ENCODE measurements around the gene ETS1. TPM values are rescaled to one million over a fixed set of nuclear protein-coding genes. Genes with fewer than 3 reads are reported as not detected.
A peak's percentile ranks its signal among the peaks of the same experiment; 100 is the strongest.

ETS1 gene
- total RNA-seq, 1 experiment from 2014 or later: 1.1 TPM

- H3K27ac Mint-ChIP-seq (ENCODE audit: unreplicated experiment): no peak overlapping the region
- DNase-seq: peak in 1 of 2 experiments; percentile 31
- POLR2A ChIA-PET: no interaction called here
Observed at GRCh38 chr11:128610721-128611617, 23.6 kb upstream of the ETS1 start.

GRCh38 chr11:128609785-128610184 is 22.4 kb upstream of the ETS1 start:
- Mint-ChIP-seq H3K4me3 (ENCODE audit: unreplicated experiment) (no peak overlapping the region), H3K9me3 (ENCODE audit: unreplicated experiment) (no peaks in the 10 kb centered on the region), H3K27ac (ENCODE audit: unreplicated experiment) (no peak overlapping the region), H3K36me3 (ENCODE audit: insufficient read depth, unreplicated experiment) (no peaks in the 10 kb centered on the region), H3K27me3 (ENCODE audit: insufficient read depth, unreplicated experiment) (peaks cover 29% of the 10 kb centered on the region), H3K4me1 (ENCODE audit: low read depth, unreplicated experiment) (no peaks in the 10 kb centered on the region)
- Histone ChIP-seq H3K27me3 (replicated peaks; ENCODE audit: control insufficient read depth, insufficient read depth, low read length) (0 out of 2 replicates have a peak, but pooled peaks cover 1% of the 10 kb centered on the region), H3K36me3 (ENCODE audit: control insufficient read depth, insufficient read depth, low read length) (no peaks in the 10 kb centered on the region), H3K9me3 (no peaks in the 10 kb centered on the region), H3K4me3 (ENCODE audit: low read depth, low read length) (no peak overlapping the region), H3K4me1 (no peaks in the 10 kb centered on the region)
- DNase-seq: no peak
- intact Hi-C loops (cut with micrococcal nuclease; ENCODE audit: unreplicated experiment): no loop called here
- POLR2A ChIA-PET: no interaction called here
- CTCF ChIA-PET: no interaction called here
- no peak for TF ChIP-seq CTCF (IDR thresholded peaks at IDR 0.05; ENCODE audit: insufficient read depth in 1 of 2, low read depth in 1 of 2, low read length in 1 of 2, severe bottlenecking in 1 of 2, unreplicated experiment in 1 of 2)
- BruUV-seq (replicated peaks): no TSS peak

More at GRCh38 chr11:128610721-128611617, 23.6 kb upstream of the ETS1 start:
- H3K4me3 ChIP-seq (ENCODE audit: low read depth, low read length): no peak overlapping the region
- no peaks in the 10 kb centered on the region for H3K4me1 Mint-ChIP-seq (ENCODE audit: low read depth, unreplicated experiment)
- no peak overlapping the region for H3K4me3 Mint-ChIP-seq (ENCODE audit: unreplicated experiment)
- no peaks in the 10 kb centered on the region for H3K9me3 Mint-ChIP-seq (ENCODE audit: unreplicated experiment)
- H3K4me1 ChIP-seq: no peaks in the 10 kb centered on the region
- no peaks in the 10 kb centered on the region for H3K36me3 Mint-ChIP-seq (ENCODE audit: insufficient read depth, unreplicated experiment)
- no peaks in the 10 kb centered on the region for H3K9me3 ChIP-seq
- intact Hi-C loops (cut with micrococcal nuclease; ENCODE audit: unreplicated experiment): no loop called here
- no peaks in the 10 kb centered on the region for H3K36me3 ChIP-seq (ENCODE audit: control insufficient read depth, insufficient read depth, low read length)
- CTCF ChIA-PET: no interaction called here
- 0 out of 2 replicates have a peak, but pooled peaks cover 3% of the 10 kb centered on the region for H3K27me3 ChIP-seq (replicated peaks; ENCODE audit: control insufficient read depth, insufficient read depth, low read length)
- BruUV-seq (replicated peaks): no TSS peak
- peaks cover 34% of the 10 kb centered on the region for H3K27me3 Mint-ChIP-seq (ENCODE audit: insufficient read depth, unreplicated experiment)
- no peak for TF ChIP-seq CTCF (IDR thresholded peaks at IDR 0.05; ENCODE audit: insufficient read depth in 1 of 2, low read depth in 1 of 2, low read length in 1 of 2, severe bottlenecking in 1 of 2, unreplicated experiment in 1 of 2)

GRCh38 chr11:128608746-128609407 is 21.5 kb upstream of the ETS1 start:
- Mint-ChIP-seq H3K4me1 (ENCODE audit: low read depth, unreplicated experiment) (no peaks in the 10 kb centered on the region), H3K9me3 (ENCODE audit: unreplicated experiment) (no peaks in the 10 kb centered on the region), H3K27me3 (ENCODE audit: insufficient read depth, unreplicated experiment) (peaks cover 23% of the 10 kb centered on the region), H3K27ac (ENCODE audit: unreplicated experiment) (no peak overlapping the region), H3K36me3 (ENCODE audit: insufficient read depth, unreplicated experiment) (no peaks in the 10 kb centered on the region), H3K4me3 (ENCODE audit: unreplicated experiment) (no peak overlapping the region)
- POLR2A ChIA-PET: no interaction called here
- H3K27me3 ChIP-seq (replicated peaks; ENCODE audit: control insufficient read depth, insufficient read depth, low read length): 0 out of 2 replicates have a peak, but pooled peaks cover under 1% of the 10 kb centered on the region
- no peak for TF ChIP-seq CTCF (IDR thresholded peaks at IDR 0.05; ENCODE audit: insufficient read depth in 1 of 2, low read depth in 1 of 2, low read length in 1 of 2, severe bottlenecking in 1 of 2, unreplicated experiment in 1 of 2)
- no peaks in the 10 kb centered on the region for H3K9me3 ChIP-seq
- no TSS peak for BruUV-seq (replicated peaks)
- no peaks in the 10 kb centered on the region for H3K36me3 ChIP-seq (ENCODE audit: control insufficient read depth, insufficient read depth, low read length)
- CTCF ChIA-PET: interaction anchor here (1.0 kb wide), 1 partner anchor 436 kb away, joined by 3 read pairs; no protein-coding TSS in a partner anchor
- no peaks in the 10 kb centered on the region for H3K4me1 ChIP-seq
- intact Hi-C loops (cut with micrococcal nuclease; ENCODE audit: unreplicated experiment): no loop called here
- H3K4me3 ChIP-seq (ENCODE audit: low read depth, low read length): no peak overlapping the region
- DNase-seq: no peak

Data from Caco-2 (cell line).